IPS DF 19.7 (cell line): ENCODE results near the gene KAT2B.

ENCODE experiments used
- DNase-seq: peaks from one replicate; pipeline ENCODE4 v3.0.0-alpha.2; 2013; ENCODE audit warnings: low read depth, low spot score

Gene KAT2B

GRCh38 chr3:20096135-20096685 is 56.0 kb downstream of the KAT2B start:
- no peak for DNase-seq

DNA sequence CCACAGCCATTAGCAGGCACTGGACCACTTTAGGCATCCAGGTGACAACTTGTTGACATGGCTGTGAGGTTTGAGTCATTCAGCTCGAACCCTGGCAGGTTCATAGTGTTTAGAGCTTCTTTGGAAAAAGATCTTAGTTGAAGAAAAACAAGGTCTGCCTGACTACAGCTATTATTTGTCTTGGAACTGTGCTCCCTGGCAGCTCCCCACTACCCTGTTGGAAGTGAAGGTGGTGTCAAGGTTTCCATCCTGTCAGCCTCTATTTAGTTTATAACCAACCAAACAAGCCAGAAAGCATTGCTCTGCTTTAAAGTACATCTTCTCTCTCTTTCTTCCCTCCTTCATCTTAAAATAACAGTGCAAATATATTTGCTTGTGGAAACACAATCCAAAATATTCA is 56.8 kb downstream of the KAT2B start:
- DNase-seq, result no peak

DNA sequence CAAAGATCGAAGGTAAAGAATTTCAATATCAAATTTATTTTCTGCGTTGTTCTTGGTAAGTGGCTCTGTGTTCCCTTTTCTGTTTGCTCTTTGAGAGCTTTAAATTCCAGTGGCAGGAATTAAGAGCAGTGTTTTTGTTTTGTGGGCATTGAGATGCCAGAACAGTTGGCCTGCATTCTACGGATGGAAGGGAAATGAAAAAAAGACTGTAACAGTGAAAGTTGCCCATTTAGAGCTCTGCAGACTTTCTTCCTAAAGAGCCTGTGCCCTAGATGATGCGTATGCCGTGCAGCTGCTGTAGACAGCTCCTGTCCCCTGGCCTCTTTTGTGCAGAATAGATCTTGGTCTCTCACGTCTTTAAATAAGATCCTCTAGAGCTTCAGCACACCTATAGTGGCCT is 58.8 kb downstream of the KAT2B start:
- DNase-seq, result no peak

DNA sequence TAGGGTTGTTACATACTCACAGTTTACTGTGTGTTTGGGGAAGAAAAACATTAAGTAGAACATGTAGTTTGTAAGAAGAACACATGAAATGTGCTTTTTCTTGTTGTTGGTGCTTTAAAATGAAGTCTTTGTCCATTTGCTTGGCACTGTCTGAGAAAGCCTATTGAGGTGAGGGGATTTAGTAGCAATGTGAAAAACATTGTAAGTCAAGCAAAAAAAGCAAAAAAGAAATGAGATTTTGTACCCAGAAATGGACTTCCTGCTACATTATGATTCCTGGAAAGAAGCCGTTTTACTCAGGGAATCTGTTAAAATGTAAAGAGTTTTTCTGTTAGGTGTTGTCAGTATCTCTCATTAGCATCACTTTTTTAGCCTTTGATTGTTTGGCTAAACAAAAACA is 59.9 kb downstream of the KAT2B start:
- DNase-seq, result no peak

GRCh38 chr3:20101041-20101440 is 60.8 kb downstream of the KAT2B start:
- DNase-seq, result no peak

DNA sequence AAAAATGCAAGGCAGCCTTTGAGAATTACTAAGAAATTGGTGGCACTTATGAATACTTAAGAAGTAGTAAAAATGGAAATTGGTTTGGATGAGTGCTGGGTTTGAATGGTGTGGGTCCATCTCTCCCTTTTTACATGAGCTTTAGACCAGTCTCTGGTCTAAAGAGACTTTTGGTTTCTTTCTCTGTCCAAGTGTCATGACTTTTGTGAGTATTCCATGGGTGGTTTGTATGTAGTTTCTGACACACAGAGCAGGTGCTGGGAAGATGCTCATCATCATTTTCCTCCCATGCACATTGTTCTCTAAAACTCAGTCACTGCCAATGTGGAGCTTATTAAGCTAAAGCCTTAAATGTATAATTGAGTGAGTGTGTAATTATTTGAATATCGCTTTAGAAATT is 63.5 kb downstream of the KAT2B start:
- no peak for DNase-seq

DNA sequence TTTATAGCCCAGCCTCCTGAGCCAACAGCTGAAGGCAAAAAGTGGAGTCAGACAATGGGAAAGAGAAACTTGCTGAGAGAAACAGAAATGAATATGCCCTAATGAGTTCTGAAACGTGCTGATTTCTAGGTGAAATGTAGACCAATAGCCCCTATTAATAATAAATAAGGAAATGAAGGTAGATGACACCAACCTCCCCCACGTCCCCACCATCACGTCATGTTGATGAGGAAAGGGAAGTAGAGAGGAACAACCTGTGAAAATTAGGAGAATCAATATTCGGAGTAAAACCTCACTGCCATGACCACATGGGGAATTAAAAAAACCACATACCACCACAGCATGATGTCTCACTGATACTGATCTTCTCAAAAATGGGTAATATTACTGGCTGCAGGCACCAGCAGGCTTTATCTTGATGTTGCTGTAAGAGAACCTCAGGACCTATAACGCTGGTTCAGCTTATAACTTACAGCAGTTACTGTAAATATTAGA is 64.0 kb downstream of the KAT2B start:
- no peak for DNase-seq

DNA sequence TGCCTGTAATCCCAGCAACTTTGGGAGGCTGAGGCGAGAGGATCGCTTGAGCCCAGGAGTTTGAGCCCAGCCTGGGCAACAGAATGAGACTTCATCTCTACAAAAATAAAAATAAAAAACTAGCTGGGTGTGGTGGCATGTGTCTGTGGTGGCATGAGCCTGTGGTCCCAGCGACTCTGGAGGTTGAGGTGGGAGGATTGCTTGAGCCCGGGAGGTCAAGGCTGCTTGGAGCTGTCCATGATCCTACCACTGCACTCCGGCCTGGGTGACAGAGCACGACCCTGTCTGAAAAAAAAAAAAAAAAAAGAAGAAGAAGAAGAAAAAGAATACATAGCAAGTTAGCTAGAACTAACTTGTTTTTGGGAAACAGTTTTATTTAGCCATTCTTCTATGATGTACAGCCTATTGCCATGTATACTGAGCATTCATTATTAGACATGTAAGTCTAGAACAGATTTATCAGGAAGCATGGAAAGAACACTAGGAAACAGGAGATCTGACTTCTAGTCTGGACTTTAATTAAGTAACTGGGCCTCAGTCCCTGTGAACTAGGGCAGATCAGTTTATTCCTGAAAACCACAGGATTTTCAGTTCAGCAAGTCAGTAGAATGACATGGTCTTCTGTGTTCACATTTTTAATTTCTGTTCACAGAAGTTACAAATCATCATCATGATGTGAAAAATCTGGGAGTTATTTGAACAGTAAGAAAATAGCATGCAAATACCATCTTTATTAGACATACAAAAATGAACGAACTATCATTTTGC is 65.5 kb downstream of the KAT2B start:
- DNase-seq, result no peak

GRCh38 chr3:20107722-20108121 is 67.5 kb downstream of the KAT2B start:
- DNase-seq, result no peak

DNA sequence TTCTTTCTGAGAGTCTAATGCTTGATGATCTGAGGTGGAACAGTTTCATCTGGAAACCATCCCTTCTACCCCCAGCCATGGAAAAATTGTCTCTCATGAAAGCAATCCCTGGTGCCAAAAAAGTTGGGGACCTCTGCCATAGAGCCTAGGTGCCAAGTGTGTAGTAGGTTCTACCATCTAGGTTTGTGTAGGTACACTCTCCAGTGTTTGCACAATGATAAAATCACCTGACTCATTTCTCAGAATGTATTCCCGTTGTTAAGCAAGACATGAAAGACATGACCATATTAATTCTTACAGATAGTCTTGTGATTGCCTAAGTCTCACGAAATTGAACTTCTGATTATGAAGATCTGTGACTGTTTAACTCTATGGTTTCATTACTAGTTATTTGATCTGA is 68.6 kb downstream of the KAT2B start:
- DNase-seq, result no peak

DNA sequence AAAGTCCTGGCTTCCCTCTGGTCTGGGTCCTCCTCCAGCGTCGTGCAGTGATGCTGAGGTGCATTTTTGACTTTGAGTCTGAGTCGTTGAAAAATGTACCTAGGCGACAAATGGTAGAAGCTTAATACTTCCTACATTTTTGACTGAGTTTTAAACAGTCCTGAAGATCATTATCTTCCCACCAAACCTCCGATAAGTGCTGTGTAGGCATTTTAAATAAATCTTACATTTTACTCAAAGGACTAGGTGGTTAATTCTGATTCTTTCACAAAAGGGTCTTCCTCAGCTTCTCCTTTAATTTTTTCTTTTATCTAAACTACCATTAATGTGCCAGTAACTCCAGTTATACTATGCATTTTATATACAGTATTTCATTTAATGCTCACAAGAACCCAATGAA is 70.6 kb downstream of the KAT2B start:
- no peak for DNase-seq

- no peak for DNase-seq
Measured at GRCh38 chr3:20111836-20112235, 71.6 kb downstream of the KAT2B start.

- DNase-seq, result no peak
Measured at GRCh38 chr3:20121088-20121487, 80.8 kb downstream of the KAT2B start.

GRCh38 chr3:20123131-20123652 is 82.9 kb downstream of the KAT2B start:
- no peak for DNase-seq

DNA sequence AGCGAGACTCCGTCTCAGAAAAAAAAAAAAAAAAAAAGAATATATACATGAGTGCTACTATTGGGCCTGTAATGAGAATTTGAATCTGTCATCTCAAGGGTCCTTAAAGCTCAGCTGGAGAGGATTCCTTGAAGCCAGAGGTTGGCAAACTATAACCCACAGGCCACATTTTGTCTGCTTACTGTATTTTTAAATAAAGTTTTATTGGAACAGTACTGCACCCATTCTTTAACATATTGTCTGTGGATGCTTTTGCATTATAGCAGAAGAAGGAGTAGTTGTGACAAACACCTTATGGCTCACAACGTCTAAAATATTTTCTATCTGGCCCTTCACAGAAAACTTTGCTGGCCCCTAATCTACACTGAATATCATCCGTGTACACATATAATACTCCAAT is 85.0 kb downstream of the KAT2B start:
- DNase-seq, result no peak

DNA sequence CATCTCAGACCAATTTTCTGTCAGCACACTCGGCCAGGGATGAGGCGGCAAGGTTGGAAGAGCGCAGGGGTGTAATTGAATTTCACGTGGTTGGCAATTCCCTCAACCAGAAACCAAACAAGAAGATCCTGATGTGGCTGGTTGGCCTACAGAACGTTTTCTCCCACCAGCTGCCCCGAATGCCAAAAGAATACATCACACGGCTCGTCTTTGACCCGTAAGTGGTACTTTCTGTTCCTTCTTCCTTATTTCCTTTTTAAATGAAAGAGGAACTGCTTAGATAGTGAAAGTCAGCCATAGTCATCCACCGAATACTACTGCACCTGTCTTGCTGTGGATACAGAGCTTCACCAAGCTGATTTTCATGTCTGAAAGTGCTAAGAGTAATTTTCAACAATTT is 85.7 kb downstream of the KAT2B start:
- DNase-seq, result no peak

DNA sequence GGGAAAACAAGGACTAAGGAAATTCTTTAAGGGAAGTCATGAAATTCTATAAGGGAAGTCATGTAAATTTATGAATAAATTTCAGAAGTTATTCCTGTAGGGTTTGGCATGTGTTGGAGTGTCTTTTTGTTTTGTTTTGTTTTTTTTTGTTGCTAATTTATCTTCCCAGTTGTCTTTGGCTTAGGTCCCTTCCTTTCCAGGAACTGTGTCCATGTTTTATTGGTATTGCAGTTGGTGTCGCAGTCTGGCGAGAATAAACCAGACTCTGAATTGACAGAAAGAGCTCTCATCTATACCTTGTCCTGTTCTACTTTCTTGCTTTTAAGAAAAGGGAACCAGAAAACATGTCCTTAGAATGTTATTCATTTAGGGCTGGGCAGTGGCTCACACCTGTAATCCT is 88.1 kb downstream of the KAT2B start:
- no peak for DNase-seq

DNA sequence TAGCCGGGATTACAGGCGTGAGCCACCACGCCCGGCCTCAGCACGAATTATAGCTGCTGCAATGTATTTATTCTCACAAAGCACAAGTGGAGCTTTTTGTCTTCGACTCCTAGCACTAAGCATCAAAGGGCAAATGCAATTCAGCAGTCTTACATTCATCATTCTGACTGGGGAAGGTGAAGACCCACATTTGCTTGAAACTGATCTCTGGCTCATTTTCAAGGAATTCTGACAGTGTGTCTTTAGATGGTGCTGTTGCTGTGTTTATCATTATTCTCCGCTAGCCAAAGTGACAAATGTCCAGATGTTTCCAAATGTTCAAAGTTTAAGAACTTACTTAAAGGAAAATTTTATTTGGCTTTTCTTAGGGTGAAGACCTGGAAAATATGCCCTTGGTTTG is 89.9 kb downstream of the KAT2B start:
- no peak for DNase-seq

GRCh38 chr3:20136231-20136630 is 96.0 kb downstream of the KAT2B start:
- DNase-seq, result no peak

DNA sequence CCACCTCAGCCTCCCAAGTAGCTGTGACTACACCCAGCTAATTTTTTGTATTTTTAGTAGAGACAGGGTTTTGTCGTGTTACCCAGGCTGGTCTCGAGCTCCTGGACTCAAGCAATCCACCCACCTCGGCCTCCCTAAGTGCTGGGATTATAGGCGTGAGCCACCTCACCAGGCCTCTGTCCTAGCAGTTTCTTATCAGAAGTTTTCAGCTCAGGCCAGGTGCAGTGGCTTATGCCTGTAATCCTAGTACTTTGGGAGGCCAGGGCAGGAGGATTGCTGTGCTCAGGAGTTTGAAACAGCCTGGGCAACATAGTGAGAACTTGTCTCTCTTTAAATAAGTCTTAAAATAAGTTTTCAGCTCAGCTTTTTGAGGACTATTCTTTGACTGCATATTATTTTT is 97.4 kb downstream of the KAT2B start:
- no peak for DNase-seq

DNA sequence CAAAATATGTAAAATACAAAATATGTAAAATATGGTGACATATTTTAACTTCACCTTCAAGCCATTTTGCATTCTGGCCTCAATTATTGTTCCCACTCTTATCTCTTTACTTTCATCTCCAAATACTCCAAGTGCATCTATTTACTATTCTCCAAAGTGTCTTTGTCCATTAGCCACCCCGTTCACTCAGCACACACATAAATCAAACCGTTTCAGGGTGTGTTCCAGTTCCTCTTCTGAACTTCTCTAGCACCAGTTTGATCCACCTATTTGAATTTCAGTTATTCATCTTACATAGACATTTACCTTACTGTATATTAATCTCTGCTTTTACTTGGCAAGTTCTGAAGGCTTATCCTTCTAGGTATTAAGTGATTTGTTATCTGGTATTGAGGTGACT is 100.6 kb downstream of the KAT2B start:
- no peak for DNase-seq

DNA sequence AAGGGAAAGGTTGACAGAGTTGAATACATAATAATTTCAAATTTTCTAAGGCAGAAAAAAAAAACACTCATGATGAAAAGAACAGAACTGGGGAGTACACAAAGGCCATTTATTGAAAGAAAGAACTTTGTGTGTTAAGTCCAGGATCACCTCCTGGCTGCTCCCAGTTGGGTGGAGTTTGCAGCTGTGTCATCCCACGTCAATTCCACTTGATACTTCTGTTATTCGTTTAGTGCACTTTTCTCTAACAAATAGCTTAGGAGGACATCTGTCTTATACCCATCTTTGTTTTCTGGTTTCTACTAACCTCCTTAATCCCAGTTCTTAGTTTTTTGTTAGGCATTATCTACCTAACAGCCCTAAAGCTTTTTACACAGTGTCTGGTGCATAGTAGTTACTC is 101.1 kb downstream of the KAT2B start:
- DNase-seq, result no peak

- no peak for DNase-seq
Measured at GRCh38 chr3:20141851-20142250, 101.6 kb downstream of the KAT2B start.
